Psoas muscle (tissue), 8 donors: Measurements from ENCODE around the gene TEX19. TPM values are rescaled to one million over a fixed set of nuclear protein-coding genes. Genes with fewer than 3 reads are reported as not detected.
"Not testable (repeated sequence)": the region's sequence is repeated elsewhere in the genome, so short reads cannot be mapped to it uniquely, and the experiment has no call there.

Experiments used
- ATAC-seq, 4 donors: fragments of 200-7000 bp; cut with Tn5 transposase; one replicate each; pipeline ENCODE4 v1.9.1; 2020; ENCODE audit warnings: moderate library complexity in 3 of 4, mild to moderate bottlenecking in 2 of 4
- DNase-seq, 2 donors: peaks; one replicate each; pipeline ENCODE4 v3.0.0-alpha.2; 2020
- H3K27ac ChIP-seq: fragments of 200-600 bp; one replicate; pipeline ENCODE4 v1.8.0; 2022
- H3K27me3 ChIP-seq, 3 donors: fragments of 200-600 bp in 1 of 3; one replicate each; pipeline versions ENCODE4 v1.6.1 to v1.8.0; 2013 to 2022; ENCODE audit warnings: low read length in 2 of 3, mild to moderate bottlenecking in 2 of 3, moderate library complexity in 1 of 3; ENCODE audit not compliant: insufficient read depth in 3 of 3
- H3K36me3 ChIP-seq, 2 donors: fragments of 200-600 bp in 1 of 2; one replicate each; pipeline versions ENCODE4 v1.6.1 to v1.8.0; 2013 to 2022; ENCODE audit warnings: low read depth in 1 of 2, mild to moderate bottlenecking in 1 of 2, moderate library complexity in 1 of 2; ENCODE audit not compliant: insufficient read depth in 1 of 2
- H3K4me1 ChIP-seq: fragments of 200-600 bp; one replicate; pipeline ENCODE4 v1.8.0; 2022
- H3K4me3 ChIP-seq: fragments of 200-600 bp; one replicate; pipeline ENCODE4 v1.8.0; 2022; ENCODE audit warnings: mild to moderate bottlenecking
- H3K9me3 ChIP-seq: fragments of 200-600 bp; one replicate; pipeline ENCODE4 v1.8.0; 2022
- CTCF ChIP-seq: fragments of 200-600 bp; IDR thresholded peaks from one replicate; pipeline ENCODE4 v1.8.0; 2022; ENCODE audit warnings: antibody characterized with exemption
- WGBS, 3 donors: extraction: QIAGEN DNeasy Blood & Tissue Kit; methylation state at CpG; one replicate each; pipeline versions ENCODE4 v1.1.6 to v1.1.7; 2013; 5-methylcytosine and 5-hydroxymethylcytosine counted together
- intact Hi-C, 2 donors: fragments of 100-400 bp; cut with DNase I; formaldehyde crosslinking; loops; one replicate each; pipeline versions ENCODE4 v1.11.0 to v1.14.2; 2022
- polyA plus RNA-seq, 3 donors: library from polyadenylated mRNA; stranded (reverse); fragments of 200-250 nt; gene quantifications; one replicate each; pipeline ENCODE4 v1.2.3, GENCODE V29; 2013
- total RNA-seq, 4 donors: library from RNA; stranded (reverse); fragmentation: NEBNext Ultra II Directional in 2 of 4; extraction: Animal tissue kit (Norgen Biotek cat#: 25700) in 2 of 4; gene quantifications; one replicate each; pipeline versions ENCODE4 v1.2.1 to v1.2.4, GENCODE V29; 2021 to 2023
- donor health status: healthy with polysubstance abuse.
- donor health status: DM: no; HTN: no; CAD: no; lungs with moderate emphysema.
- donor health status: Bipolar disorder and iron deficiency.
- donor health status: healthy.
- donor health status: DM: yes; HTN: yes; CAD: no.
- donor health status: DM: no; HTN: no; CAD: no.
- donor health status: DM: no; HTN: no; CAD: no.
- donor health status: DM: yes; HTN: yes; CAD: no.

The TEX19 gene
- total and polyA plus RNA-seq, 7 donors, result 0.07 to 0.35 (median 0.17) TPM; not detected in 2

GRCh38 chr17:82345151-82345976 lies 13.7 kb upstream of the TEX19 start:
- no peaks in the 10 kb centered on the region for H3K27me3 ChIP-seq
- no peak for TF ChIP-seq CTCF
- ATAC-seq, result no peak
- WGBS, 3 donors, result 81 to 88% (median 82%) methylated on average over 42 of the region's 42 CpGs
- H3K4me1 ChIP-seq, result no peaks in the 10 kb centered on the region
- no peaks in the 10 kb centered on the region for H3K36me3 ChIP-seq
- DNase-seq, result peak in 1 of 2 donors; percentile 36
- H3K27ac ChIP-seq, result no peak overlapping the region
- H3K4me3 ChIP-seq, result no peak overlapping the region
- H3K9me3 ChIP-seq, result no peaks in the 10 kb centered on the region
- intact Hi-C loops, result no loop called here

GRCh38 chr17:82346342-82347300 lies 12.4 kb upstream of the TEX19 start:
- WGBS, 3 donors, result 72 to 81% (median 76%) methylated on average over 28 of the region's 28 CpGs
- intact Hi-C loops, result no loop called here
- H3K4me3 ChIP-seq, result no peak overlapping the region
- DNase-seq (peak in 1 of 2 donors; percentile 40), ATAC-seq (no peak)
- no peak overlapping the region for H3K27ac ChIP-seq
- no peaks in the 10 kb centered on the region for H3K36me3 ChIP-seq
- no peaks in the 10 kb centered on the region for H3K9me3 ChIP-seq
- no peaks in the 10 kb centered on the region for H3K4me1 ChIP-seq
- TF ChIP-seq CTCF, result no peak
- peaks cover 0 to 2% (median 0%) of the 10 kb centered on the region in 3 donors for H3K27me3 ChIP-seq

- H3K9me3 ChIP-seq, intact Hi-C loops, H3K4me3 ChIP-seq, H3K27me3 ChIP-seq, ATAC-seq, H3K36me3 ChIP-seq, H3K27ac ChIP-seq, H3K4me1 ChIP-seq: not testable (repeated sequence)
- peak in 1 of 2 donors; percentile 15 for DNase-seq
- 79 to 87% (median 81%) methylated on average over 11 of the region's 11 CpGs for WGBS, 3 donors
These were observed 11.1 kb upstream of the TEX19 start for GRCh38 chr17:82347994-82348393.

GRCh38 chr17:82348434-82348833 lies 10.6 kb upstream of the TEX19 start:
- 59 to 70% (median 68%) methylated on average over 9 of the region's 9 CpGs for WGBS, 3 donors
- intact Hi-C loops, result no loop called here
- Histone ChIP-seq H3K36me3 (no peaks in the 10 kb centered on the region), H3K4me3 (no peak overlapping the region), H3K27ac (no peak overlapping the region), H3K4me1 (no peaks in the 10 kb centered on the region), H3K27me3 (peaks cover 0 to 2% (median 0%) of the 10 kb centered on the region in 3 donors), H3K9me3 (no peaks in the 10 kb centered on the region)
- DNase-seq, result no peak
- no peak for ATAC-seq
- TF ChIP-seq CTCF, result no peak

DNA sequence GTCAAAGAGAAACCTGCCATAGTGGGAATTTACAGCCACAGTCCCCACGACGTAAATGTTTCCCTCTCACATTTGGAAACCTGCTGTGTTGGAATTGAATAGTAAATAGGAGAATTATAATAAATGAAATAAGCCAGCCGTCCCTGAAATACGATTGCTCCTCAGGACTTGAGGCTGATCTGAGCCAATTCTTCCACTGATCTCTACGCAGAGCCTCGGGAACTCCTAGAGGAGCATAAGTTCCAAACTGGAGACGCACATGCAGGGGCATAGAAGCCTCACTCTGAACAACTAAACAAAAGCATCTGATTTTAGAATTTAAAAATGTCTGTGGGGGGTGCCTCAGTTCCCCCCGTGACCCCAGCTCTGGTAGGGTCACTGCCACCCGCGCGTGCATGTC lies 10.2 kb upstream of the TEX19 start:
- H3K4me1 ChIP-seq, result no peaks in the 10 kb centered on the region
- H3K36me3 ChIP-seq, result no peaks in the 10 kb centered on the region
- TF ChIP-seq CTCF, result no peak
- intact Hi-C loops, result loop anchor here in 1 of 2 donors (1.0 kb wide), 1 partner anchor 49 kb away; no protein-coding TSS in a partner anchor
- H3K9me3 ChIP-seq, result no peaks in the 10 kb centered on the region
- peaks cover 0 to 2% (median 0%) of the 10 kb centered on the region in 3 donors for H3K27me3 ChIP-seq
- ATAC-seq (no peak), DNase-seq (no peak)
- H3K4me3 ChIP-seq, result no peak overlapping the region
- WGBS, 3 donors, result 65 to 66% (median 65%) methylated on average over 11 of the region's 11 CpGs
- no peak overlapping the region for H3K27ac ChIP-seq
